CD14-positive monocyte (primary cell): Measurements from ENCODE around the gene SNHG17. TPM values are rescaled to one million over a fixed set of nuclear protein-coding genes. Genes with fewer than 3 reads are reported as not detected.
A peak's percentile ranks its signal among the peaks of the same experiment; 100 is the strongest.

Experiments
- DNase-seq, 3 donors: peaks; one replicate each; pipeline ENCODE4 v3.0.0-alpha.2; 2011 to 2022
- H2AFZ ChIP-seq: 2 replicates; pipeline ENCODE4 v1.6.0; 2012; ENCODE audit warnings: mild to moderate bottlenecking, low read depth, low read length, inconsistent platforms; ENCODE audit not compliant: insufficient read depth, poor library complexity, severe bottlenecking
- H3K27ac ChIP-seq, 2 donors: 1 replicate in 1 of 2; 2 replicates in 1 of 2; pipeline ENCODE4 v1.5.1; 2012 to 2013; ENCODE audit warnings: low read length in 2 of 2, control low read depth in 1 of 2, inconsistent platforms in 1 of 2, low read depth in 1 of 2, mild to moderate bottlenecking in 1 of 2
- H3K27me3 ChIP-seq, 2 donors: one replicate each; pipeline versions ENCODE4 v1.6.0 to v1.6.1; 2011 to 2013; ENCODE audit warnings: low read length in 2 of 2; ENCODE audit not compliant: control insufficient read depth in 2 of 2, insufficient read depth in 2 of 2
- H3K36me3 ChIP-seq, 2 donors: replicated peaks in 1 of 2; 1 replicate in 1 of 2; 2 replicates in 1 of 2; pipeline versions ENCODE4 v1.5.1 to v1.6.1; 2012 to 2013; ENCODE audit warnings: low read length in 2 of 2, control low read depth in 1 of 2, inconsistent platforms in 1 of 2, mild to moderate bottlenecking in 1 of 2; ENCODE audit not compliant: insufficient read depth in 2 of 2, control insufficient read depth in 1 of 2
- H3K4me1 ChIP-seq, 2 donors: 1 replicate in 1 of 2; 2 replicates in 1 of 2; pipeline versions ENCODE4 v1.5.1 to v1.6.1; 2012 to 2013; ENCODE audit warnings: low read length in 2 of 2, control low read depth in 1 of 2, inconsistent platforms in 1 of 2, mild to moderate bottlenecking in 1 of 2, moderate library complexity in 1 of 2; ENCODE audit not compliant: insufficient read depth in 2 of 2, control insufficient read depth in 1 of 2
- H3K4me2 ChIP-seq: replicated peaks from 2 replicates; pipeline ENCODE3; 2012; ENCODE audit warnings: low read length, moderate library complexity, mild to moderate bottlenecking; ENCODE audit not compliant: poor library complexity, severe bottlenecking; ENCODE audit errors: extremely low read depth
- H3K4me3 ChIP-seq, 3 experiments: fragments of 200-600 bp in 1 of 3; sonication (generic) in 1 of 3; replicated peaks in 1 of 3; 1 replicate in 2 of 3; 2 replicates in 1 of 3; pipeline ENCODE4 v1.5.1; 2011 to 2013; ENCODE audit warnings: low read length in 3 of 3, mild to moderate bottlenecking in 3 of 3, control low read depth in 2 of 3, low read depth in 2 of 3, inconsistent platforms in 1 of 3, moderate library complexity in 1 of 3
- H3K79me2 ChIP-seq: 2 replicates; pipeline ENCODE4 v1.6.0; 2012; ENCODE audit warnings: mild to moderate bottlenecking, control low read depth, inconsistent platforms, low read length, moderate library complexity; ENCODE audit not compliant: insufficient read depth
- H3K9ac ChIP-seq: 2 replicates; pipeline ENCODE4 v1.6.0; 2017; ENCODE audit warnings: low read length, mild to moderate bottlenecking; ENCODE audit not compliant: insufficient read depth, poor library complexity, severe bottlenecking
- H3K9me3 ChIP-seq, 2 donors: replicated peaks in 1 of 2; 1 replicate in 1 of 2; 2 replicates in 1 of 2; pipeline versions ENCODE4 v1.5.1 to v1.6.1; 2012 to 2013; ENCODE audit warnings: low read length in 2 of 2, control low read depth in 1 of 2; ENCODE audit not compliant: control insufficient read depth in 1 of 2, insufficient read depth in 1 of 2
- H4K20me1 ChIP-seq: 2 replicates; pipeline ENCODE4 v1.6.0; 2012; ENCODE audit warnings: mild to moderate bottlenecking, low read length, control low read depth, moderate library complexity; ENCODE audit not compliant: insufficient read depth
- H3K27ac Mint-ChIP-seq, 7 donors: one replicate each; pipeline ENCODE4 v1.8.0; 2020; ENCODE audit warnings: mild to moderate bottlenecking in 7 of 7, mixed read lengths in 7 of 7, moderate library complexity in 6 of 7, inconsistent platforms in 2 of 7
- H3K27me3 Mint-ChIP-seq, 3 donors: one replicate each; pipeline ENCODE4 v1.8.0; 2021 to 2022; ENCODE audit warnings: low read depth in 3 of 3, mild to moderate bottlenecking in 3 of 3, mixed read lengths in 3 of 3, moderate library complexity in 3 of 3, inconsistent platforms in 1 of 3
- H3K36me3 Mint-ChIP-seq, 2 donors: one replicate each; pipeline ENCODE4 v1.8.0; 2020; ENCODE audit warnings: mixed read lengths in 2 of 2, inconsistent platforms in 1 of 2, mild to moderate bottlenecking in 1 of 2
- H3K4me1 Mint-ChIP-seq: one replicate; pipeline ENCODE4 v1.8.0; 2020; ENCODE audit warnings: mild to moderate bottlenecking, mixed read lengths
- H3K4me3 Mint-ChIP-seq, 2 donors: one replicate each; pipeline ENCODE4 v1.8.0; 2020; ENCODE audit warnings: mild to moderate bottlenecking in 2 of 2, mixed read lengths in 2 of 2, moderate library complexity in 1 of 2
- H3K9me3 Mint-ChIP-seq, 7 donors: one replicate each; pipeline ENCODE4 v1.8.0; 2020 to 2022; ENCODE audit warnings: mixed read lengths in 7 of 7, mild to moderate bottlenecking in 6 of 7, moderate library complexity in 6 of 7, inconsistent platforms in 2 of 7
- CTCF ChIP-seq: fragments of 200-600 bp; IDR thresholded peaks from one replicate; pipeline ENCODE4 v1.8.0; 2022; ENCODE audit warnings: antibody characterized with exemption, mild to moderate bottlenecking
- WGBS: methylation state at CpG from one replicate; pipeline ENCODE4 v1.1.5; 2013; ENCODE audit warnings: missing lambda C conversion rate; ENCODE audit not compliant: insufficient coverage; 5-methylcytosine and 5-hydroxymethylcytosine counted together
- intact Hi-C, 2 donors: fragments of 100-400 bp; cut with micrococcal nuclease; formaldehyde crosslinking; loops; one replicate each; pipeline versions ENCODE4 v1.15.0 to v1.15.1; 2023
- polyA plus RNA-seq, 3 donors: library from polyadenylated mRNA; depleted of rRNA in 1 of 3; unstranded in 2 of 3; stranded (reverse) in 1 of 3; fragments of 300-500 nt in 2 of 3; fragments of >200 nt in 1 of 3; fragmentation: Illumina TruSeq in 2 of 3; gene quantifications; 1 replicate in 2 of 3; 2 replicates in 1 of 3; pipeline ENCODE4 v1.2.3, GENCODE V29; 2012 to 2021

The SNHG17 gene
- polyA plus RNA-seq, 3 donors = 10.1 to 32.4 (median 29.2) TPM

- peaks cover under 1 to 2% (median 2%) of the 10 kb centered on the region in 3 donors for H3K27me3 Mint-ChIP-seq
- 93% methylated on average over 12 of the region's 19 CpGs for WGBS
- no peak for DNase-seq
- peaks cover 26 to 33% of the 10 kb centered on the region in 2 donors for H3K36me3 Mint-ChIP-seq
- Histone ChIP-seq H3K4me2 (no peak overlapping the region), H3K9ac (no peak overlapping the region), H2AFZ (no peak overlapping the region), H3K27ac (no peak overlapping the region), H3K79me2 (no peaks in the 10 kb centered on the region), H3K9me3 (no peaks in the 10 kb centered on the region), H3K4me1 (peaks cover 4 to 6% of the 10 kb centered on the region in 2 donors), H3K36me3 (peaks cover 16 to 28% of the 10 kb centered on the region in 2 donors), H4K20me1 (no peaks in the 10 kb centered on the region), H3K27me3 (no peaks in the 10 kb centered on the region), H3K4me3 (no peak overlapping the region)
- H3K27ac Mint-ChIP-seq = no peak overlapping the region
- intact Hi-C loops = no loop called here
- peaks cover 7% of the 10 kb centered on the region for H3K4me1 Mint-ChIP-seq
- H3K9me3 Mint-ChIP-seq = no peaks in the 10 kb centered on the region
- TF ChIP-seq CTCF = no peak
- no peak overlapping the region for H3K4me3 Mint-ChIP-seq
Measured at GRCh38 chr20:38452880-38453624, 17.9 kb upstream of the SNHG17 start.

- Histone ChIP-seq H3K9me3 (no peaks in the 10 kb centered on the region), H3K27me3 (no peaks in the 10 kb centered on the region), H3K79me2 (no peaks in the 10 kb centered on the region), H3K4me1 (peaks cover 24 to 26% of the 10 kb centered on the region in 2 donors), H3K4me3 (no peak overlapping the region), H3K27ac (no peak overlapping the region), H4K20me1 (no peaks in the 10 kb centered on the region), H3K4me2 (no peak overlapping the region), H2AFZ (no peak overlapping the region), H3K9ac (no peak overlapping the region), H3K36me3 (peaks cover 16 to 28% of the 10 kb centered on the region in 2 donors)
- peaks cover 26 to 33% of the 10 kb centered on the region in 2 donors for H3K36me3 Mint-ChIP-seq
- WGBS = 100% methylated on average over 6 of the region's 7 CpGs
- H3K4me1 Mint-ChIP-seq = peaks cover 22% of the 10 kb centered on the region
- no peak for TF ChIP-seq CTCF
- no peak overlapping the region for H3K4me3 Mint-ChIP-seq
- no peaks in the 10 kb centered on the region for H3K9me3 Mint-ChIP-seq
- peaks cover 0 to 2% (median 0%) of the 10 kb centered on the region in 3 donors for H3K27me3 Mint-ChIP-seq
- peak overlapping the region in 1 of 7 donors; percentile 64 for H3K27ac Mint-ChIP-seq
- intact Hi-C loops = no loop called here
- no peak for DNase-seq
Measured at GRCh38 chr20:38450412-38450975, 15.4 kb upstream of the SNHG17 start.
